HG02759 (cell line): ENCODE measurements around the gene CCDC12.

Experiments used
- ATAC-seq: cut with Tn5 transposase; IDR thresholded peaks from one replicate; pipeline ENCODE4 v1.9.1; 2021; ENCODE audit warnings: mild to moderate bottlenecking, moderate library complexity; ENCODE audit not compliant: unreplicated experiment

Gene CCDC12

DNA sequence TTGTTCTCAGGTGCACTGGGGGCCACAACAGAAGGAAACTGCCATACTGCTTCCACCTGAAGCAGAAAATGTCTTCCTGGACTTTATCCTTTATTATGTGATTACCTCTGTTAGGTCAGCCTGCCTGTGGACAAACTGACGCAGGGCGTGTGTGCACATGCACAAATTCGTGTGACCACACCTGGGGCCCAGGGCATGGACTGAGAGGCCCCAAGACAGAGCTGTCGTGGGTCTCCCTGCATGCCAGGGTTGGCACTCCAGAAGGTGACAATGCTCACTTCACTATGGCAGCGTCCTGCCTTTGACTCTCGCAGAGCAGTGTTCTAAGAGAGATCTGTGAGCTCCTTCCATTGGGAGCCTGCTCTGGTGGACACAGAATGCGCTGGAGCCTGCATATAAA, 34.5 kb downstream of the CCDC12 start:
- ATAC-seq: no peak

DNA sequence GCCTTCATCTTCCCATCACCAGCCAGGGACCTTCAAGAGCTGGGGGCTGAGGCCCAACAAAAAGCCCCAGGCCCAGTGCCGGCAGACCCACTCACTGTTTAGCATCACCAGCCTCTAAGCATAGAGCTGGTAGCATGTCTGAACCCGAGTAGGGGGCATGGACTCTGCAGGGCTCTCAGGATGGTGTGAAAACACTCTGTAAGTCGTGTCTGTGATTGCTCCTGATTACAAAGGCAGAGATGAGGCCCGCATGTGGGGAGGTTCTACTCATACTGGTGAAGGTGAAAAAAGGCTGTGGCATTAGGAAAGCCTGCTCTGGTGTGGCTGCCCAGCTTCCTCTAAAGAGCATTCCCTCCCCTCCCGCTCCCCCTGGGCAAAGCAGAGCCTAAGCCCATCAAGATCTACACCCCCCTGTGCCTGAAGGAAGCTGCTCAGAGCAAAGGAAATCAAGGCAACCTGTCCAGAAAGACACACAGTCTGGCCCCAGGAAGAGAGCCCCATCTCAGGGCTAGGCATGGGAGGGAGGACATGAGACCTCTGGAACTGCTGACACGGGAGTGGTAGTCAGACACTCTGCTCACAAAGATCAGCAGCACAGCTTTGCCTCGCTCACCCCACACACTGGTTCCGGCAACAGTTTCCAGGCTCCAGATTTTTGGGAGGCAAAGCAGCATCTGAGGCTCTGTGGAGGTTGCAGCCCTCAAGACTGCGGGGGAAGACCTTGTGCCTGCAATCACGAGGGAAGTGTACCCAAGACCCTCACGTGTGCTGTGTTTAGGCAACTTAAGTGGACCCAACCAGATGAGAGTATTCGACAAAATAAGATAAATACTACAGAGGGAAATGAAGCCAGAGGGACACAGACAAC, 36.7 kb downstream of the CCDC12 start:
- no peak for ATAC-seq

DNA sequence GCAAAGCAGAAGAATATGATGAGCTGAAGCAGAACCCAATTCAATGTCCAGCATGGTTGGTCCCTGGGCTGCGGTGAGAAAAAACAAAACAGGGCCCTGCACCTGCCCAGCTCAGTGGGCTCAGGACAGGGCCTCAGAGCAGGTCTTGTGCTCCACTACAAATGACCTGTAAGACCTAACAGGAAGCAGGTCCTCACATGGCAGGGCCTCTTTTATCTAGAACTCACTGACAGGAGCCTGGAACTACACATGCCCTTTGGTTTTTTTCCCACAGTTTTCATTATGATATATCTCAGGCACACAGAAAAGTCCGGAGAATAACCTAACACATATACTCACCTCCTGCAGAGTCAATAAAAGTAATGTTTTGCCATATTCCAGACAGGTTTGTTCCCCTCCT, 38.4 kb downstream of the CCDC12 start:
- no peak for ATAC-seq

DNA sequence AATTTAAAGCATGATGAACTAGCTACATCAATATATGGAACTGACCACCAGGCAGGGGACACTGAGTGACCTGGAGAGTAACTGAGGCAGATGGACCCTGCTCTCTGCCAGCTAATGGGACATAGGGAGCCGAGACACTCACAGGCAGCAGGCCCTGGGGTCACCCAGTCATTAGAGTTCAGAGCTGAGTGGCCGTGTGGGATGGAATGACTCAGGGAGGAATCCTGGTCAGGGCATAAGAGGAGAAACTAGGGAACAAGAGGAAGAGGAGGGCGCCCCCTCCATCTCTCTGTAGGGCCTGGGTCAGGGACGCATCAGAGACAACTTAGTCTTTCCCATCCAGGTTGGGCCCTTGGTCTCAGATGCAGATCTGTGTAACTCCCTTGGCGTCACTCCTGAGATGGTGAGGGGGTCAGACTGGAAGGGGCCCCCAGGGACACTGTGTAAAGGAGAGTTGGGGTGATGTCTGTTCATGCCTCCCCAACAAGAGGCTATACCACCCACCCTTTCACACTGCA, 39.8 kb downstream of the CCDC12 start:
- ATAC-seq: no peak

DNA sequence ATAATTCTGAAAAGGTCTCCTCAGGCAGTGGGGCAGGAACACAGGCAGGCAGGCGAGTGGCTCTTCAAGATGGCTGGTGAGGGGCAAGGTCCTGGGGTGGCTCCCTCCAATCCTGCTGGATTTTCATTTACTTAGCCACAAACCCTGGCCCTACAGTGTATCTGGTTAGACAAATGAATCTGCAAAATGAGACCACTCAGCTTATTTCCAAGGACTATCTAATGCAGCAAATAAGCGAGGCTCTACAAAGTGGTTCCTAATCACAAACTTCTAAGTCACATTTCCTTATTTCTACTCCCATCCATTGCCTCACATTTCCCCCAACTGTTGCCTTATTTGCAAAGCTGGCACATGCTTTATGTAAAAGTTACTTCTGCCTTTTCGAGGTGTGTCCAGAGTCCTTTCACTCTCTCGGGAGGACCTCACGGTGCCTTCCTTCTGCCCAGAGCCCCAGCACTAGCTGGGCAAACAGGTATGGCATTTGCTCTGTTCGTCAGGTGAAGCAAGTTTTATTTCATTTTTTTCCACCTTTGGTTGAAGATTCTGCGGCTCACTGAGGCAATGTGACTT, 40.5 kb downstream of the CCDC12 start:
- ATAC-seq: no peak

DNA sequence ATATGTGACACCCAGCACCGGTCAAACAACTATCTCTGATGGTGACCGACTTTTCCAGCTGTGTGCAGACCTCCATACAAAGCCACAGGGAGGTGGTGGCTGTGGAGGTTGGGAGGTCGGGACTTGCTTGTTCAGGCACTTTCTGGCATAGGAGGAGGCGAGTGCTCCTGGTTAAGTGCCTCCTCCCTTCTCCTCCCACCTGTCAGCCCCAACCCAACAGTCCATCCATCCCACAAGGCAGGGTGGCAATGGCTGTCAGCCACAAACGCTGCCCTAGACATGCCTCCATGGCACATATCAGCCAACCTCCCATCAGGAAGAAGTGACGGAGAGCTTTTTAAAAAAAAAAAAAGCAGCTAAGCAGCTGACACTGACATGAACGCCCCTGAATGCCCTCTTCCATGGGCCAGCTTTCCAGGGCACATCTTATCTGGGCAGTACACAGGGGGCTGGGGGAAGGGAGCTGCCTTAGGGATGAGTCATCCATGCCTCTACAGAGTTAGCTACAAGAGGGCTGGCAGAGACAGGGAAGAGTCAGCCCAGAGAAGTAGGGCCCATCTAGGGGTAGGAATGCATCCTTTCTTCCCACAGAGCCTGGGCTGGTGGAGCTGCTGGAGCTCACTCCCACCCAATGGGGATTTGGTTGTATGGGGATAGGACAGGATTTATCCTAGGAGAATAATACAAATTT, 41.2 kb downstream of the CCDC12 start:
- ATAC-seq: no peak

DNA sequence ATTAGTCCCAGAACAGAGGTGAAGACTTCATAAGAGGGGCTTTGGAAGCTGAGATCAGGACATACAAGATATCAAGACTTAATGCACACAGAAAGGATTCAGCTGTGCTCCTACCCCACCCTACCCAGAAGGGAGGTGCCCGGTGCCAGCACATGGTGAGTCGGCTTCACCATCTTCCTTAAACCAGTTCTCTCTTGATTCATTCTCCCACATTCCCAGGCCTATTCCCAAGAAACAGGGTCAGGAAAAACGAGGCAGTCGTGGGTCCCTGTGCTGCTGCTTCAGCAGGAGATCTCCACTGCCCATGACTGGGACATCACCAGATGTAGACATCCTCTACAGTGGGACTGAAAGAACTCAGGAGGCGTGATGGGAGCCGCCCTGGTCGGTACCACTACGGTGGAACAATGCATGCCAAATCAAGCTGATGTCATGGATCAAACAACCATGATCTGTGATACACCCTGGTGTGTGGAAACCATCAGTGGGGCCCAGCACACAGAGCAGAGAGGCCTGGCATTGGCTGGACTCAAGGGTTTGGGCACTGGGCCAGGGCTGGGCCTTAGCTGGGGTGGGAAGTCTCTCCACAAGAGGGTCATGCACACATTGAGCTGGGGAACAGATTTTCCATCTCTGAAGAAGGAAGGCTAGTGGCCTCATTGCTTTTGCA, 41.9 kb downstream of the CCDC12 start:
- ATAC-seq: no peak

DNA sequence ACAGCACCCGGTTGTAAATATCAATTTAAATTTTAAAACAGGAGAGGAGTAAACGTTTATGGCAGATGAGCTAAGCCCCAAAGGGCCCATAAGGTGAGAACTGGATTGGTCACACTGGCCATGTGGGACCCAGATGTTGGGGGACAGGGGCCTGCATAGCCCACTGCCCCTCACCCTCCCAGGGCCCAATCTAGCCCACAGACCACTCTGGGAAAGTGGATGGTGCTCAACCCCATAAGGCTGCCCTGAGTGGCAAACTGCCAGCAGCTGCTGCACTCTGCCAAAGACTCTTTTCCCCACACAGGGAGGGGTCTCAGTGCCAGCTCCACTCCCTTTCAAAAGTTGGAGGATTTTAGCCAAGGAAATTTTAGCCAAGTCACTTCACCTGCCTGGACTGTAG, 42.5 kb downstream of the CCDC12 start:
- ATAC-seq: no peak

DNA sequence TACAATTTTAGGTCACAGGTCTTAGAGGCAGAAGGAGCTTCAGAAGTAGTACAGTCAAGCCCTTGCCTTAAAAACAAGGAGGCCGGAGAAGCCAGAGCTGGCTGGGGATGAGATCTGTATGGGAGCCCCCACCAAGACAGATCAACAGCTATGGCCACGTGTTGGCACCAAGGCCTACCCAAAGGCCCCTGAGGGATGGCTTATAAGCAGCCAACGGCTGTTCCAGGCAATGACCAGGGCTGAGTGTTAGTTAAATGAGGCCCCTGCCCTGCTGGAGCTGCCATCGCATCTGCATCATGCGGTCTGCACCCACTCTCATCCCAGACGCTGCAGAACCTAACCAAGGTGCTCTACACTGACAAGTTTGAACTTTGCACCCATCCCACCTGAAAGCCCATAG, 43.3 kb downstream of the CCDC12 start:
- ATAC-seq: no peak

DNA sequence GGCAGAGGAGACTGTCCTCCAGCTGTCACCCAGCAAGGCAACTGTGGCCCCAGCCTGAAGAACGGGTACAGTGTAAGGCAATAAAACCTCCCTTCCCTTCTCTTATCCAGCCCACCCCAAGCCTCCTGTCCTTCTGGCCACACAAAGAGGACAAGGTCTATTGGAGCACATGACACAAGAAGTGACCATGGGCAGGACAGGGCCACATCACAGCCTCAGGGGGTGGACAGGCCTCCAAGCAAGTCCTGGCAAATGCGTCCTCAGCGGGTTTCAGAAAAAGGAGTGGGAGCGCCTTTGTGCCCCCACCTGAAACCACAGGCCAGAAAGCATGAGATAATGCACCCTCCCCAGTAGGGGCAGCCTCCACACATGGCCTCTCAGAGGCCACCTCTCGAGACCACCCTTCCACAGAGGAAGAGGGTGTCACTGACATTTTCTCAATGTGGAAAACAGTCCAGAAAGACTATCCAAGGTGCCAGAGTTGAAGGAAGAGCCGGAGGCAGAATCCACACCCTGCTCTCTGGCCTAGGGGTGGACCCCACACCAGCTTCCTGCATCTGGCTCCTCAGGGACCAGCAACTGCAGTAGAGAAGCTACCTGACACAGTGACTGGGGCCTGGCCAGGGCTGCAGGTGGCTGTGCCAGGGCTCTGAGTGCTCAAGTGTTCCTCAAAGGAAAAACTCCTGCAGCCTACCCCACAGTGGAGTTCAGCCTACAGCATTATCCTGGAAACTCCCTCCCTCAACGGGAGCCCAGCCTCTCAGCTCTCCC, 43.9 kb downstream of the CCDC12 start:
- ATAC-seq: no peak

DNA sequence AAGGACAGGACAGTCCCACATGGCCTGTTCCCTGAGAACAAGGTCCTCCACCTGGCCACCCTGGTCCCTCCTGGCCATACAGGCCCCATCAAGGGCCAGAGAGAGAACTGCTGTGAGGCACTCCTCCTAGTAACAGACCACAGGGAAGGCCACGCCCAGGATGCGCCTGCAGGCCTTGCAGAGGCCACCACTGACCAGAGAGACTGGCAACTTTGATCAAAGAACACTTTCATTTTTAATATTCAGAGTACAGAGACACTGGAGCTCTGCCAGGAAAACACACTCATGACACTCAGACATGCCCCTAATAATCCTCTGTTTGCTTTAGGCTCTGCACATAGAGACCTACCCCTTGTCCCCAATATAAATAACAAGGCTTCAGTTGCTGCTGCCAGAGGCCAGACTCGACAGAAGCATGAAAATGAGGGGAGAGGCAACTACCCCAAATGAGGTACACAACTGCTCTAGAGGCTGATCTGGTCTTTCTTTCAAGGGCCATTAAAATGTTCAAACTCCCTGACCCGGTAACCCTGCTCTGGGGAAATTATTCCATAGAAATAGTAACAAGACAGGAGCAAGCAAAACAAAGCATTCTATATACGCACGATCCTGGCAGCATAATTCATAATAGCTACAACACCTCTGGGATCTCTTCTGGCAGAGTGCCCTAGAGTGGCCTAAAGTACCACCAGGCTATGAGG, 44.8 kb downstream of the CCDC12 start:
- ATAC-seq: no peak

DNA sequence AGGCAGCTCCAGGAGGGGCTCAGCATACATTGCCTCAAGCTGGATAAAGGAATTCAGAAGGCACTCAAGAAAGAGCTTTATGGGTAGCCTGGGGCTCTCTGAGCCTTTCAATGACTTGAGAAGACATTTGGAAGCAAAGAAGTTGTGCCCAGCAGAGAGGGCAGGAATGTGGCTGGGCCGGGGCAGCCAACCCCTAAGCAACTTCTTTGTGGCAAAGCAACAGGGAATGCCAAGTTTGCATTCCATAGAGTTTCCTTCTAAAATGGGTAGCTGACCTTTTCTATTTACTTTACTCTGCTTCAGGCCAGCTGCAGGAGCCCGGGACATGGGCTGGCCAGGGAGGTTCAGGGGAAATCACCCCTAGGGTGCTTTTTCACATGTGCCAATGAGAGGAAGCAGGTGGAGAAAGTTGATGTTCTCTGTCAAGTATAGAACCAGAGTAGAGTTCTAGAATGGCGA, 45.6 kb downstream of the CCDC12 start:
- ATAC-seq: no peak

DNA sequence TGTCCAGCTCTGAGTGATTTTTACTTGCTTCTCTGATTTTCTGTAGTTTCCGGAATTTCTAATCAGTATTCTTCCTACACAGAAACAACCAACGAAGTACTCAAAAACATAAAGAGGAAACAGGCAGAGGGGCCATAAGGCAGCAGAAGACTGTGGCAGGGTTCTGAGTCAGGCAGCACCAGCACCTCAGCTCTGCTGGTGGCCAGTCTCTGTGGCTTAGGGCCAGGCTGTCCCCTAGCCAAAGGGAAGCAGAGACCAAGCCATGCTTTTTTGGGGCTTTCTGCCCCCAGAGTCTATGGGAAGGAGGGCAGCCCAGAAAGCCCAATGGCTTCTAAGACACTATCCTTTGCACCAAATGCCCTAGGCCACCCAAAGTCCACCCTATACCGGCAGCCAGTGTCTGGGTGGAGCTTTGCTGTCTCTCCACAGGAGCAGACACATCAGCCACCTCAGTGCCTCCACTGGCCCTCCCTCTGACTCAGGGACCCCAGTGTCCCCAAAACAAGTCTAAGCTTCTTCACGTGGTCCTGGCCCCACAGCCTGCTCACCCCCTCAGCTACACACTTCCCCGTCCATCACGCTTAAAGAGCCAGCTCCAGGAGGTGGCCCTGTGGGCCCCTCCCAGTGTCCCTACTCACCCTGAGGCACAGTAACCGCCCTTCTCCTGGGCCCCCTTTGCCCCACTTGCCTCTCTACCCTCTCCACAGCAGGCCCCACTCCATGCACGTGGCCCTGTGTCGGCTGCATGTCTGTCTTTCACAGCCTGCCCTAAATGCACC, 46.2 kb downstream of the CCDC12 start:
- ATAC-seq: no peak

DNA sequence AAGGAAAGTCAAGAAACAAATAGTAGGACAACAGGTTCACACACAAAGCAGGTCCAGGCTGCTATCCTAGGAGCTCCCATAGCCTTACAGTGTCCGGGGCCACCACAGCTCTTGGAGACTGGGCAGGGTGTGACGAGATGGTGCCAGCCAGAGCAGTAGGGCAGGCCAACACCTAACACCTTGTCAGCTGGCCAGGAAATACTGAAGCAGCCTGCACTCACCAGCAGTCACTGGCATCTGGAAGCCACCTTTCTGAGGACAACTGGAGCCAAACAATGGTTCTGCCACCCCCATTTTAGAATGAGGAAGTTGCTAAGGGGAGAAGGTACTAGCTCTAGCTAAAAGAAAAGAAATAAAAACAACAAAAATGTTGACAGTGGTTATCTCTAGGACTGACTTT, 47.2 kb downstream of the CCDC12 start:
- no peak for ATAC-seq

DNA sequence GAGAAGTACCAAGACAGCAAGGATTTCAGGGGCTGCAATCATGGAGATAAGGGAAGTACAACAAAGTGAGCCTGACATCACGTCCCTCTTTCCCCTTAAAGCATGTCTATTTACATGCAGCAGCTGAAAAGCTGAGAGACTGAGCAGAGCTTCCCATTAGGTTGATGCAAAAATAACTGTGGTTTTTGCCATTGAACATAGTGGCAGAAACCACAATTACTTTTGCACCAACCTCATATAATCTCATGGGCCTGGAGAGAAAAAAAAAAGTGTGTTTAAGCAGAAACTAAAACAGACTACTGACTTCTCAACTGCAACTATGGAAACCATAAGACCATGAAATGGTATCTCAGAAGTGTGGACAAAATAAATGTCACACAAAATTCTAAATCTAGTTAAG, 48.3 kb downstream of the CCDC12 start:
- no peak for ATAC-seq

DNA sequence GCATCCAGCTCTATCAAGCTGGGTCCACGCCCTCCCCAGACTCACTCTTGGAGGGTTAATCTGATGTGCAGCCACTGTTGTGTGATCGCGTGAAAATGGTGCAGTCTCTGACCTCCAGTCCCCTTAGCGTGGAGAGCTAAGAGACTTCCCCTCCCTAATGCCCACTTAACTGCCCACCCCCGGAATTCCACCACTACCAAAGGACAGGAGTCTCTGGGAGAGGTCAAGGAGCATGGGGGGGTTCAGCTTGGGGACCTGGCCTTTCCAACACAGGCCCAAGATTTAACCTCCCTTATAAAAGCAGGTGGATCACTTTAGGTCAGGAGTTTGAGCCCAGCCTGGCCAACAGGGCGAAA, 48.8 kb downstream of the CCDC12 start:
- no peak for ATAC-seq

DNA sequence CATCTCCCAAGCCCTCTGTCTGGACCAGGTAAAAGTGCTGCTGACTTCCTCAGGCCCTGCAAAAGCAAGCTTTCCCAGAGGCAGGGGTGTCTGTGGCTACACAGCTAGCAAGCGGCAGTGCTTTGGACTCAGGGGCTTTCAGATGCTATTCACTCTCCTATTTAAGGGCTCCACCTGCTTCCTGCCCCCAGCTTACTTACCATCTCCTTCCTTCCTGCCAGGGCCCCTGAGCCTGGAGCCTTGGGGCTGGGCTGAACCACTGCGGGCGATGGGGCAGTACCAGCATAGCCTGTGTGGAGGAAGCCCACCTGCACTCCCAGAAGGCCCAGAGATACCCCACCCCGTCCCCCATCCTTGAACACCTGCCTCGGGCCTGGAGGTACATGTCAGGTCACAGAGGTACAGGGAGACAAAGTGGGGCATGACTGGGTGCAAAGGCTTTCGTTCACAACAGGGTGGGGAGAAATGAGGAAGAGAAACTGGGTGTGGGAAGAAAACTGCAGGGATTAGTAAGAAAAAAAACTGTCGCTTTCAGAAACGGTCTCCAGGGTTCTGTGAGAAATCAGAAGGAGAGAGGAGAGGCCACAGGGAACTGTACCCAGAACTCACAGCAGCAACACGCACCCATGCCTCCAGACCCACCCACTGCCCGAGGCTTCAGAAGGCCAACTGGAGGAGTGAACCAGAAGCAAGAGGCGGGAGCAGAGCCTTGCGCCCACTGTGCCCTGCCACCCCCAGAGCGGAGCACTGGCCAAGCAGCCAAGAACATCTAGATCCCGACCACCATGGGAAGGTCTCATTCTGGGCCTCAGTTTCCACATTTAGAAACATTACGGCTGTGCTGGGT, 49.5 kb downstream of the CCDC12 start:
- peak; percentile 65 for ATAC-seq

DNA sequence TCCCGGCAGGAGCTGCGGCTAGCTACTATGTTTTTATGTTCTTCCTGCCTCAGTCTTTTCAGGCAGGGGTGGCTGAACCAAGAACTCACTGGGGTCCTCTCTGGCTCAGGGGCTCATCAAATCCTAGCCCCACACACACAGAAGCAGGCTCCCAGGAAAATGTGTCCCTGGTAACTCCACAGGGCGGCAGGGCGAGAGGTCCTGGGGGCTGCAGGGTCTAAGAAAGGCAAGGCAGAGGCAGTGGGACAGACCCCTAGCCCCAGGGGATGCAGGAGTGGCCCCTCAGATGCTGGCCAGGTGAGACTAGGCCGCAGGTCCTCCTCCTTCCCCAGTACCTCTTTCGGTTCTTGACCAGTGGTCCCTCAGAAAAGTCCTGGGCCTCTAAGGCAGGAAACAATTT, 50.1 kb downstream of the CCDC12 start:
- ATAC-seq: no peak
